ENCODE measurements around the gene TAAR9.

TAAR9 gene

DNA sequence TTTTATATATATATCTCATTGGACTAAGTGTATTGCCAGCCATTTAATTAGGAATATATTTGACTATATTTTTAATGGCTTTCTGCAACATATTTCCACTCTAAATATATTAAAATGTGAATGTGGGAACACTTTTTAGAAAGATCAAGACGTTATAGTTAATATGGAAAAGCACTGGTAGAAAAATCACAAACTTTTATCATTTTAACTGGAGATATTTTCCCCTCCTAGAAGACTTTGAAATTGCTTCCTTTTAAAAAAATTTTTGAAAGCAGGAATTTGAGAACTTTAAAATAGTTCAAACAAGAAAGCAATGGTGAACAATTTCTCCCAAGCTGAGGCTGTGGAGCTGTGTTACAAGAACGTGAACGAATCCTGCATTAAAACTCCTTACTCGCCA lies at the start of gene TAAR9:
Gene TAAR9 (plus strand): TSS at position 301 of the 400 bp plus-strand sequence. CDS start 13 bp downstream, at position 314.
- DNase-seq (ENCODE audit: low read depth), result no peak

GRCh38 chr6:132489376-132489775 lies 48.7 kb upstream of the TAAR9 start:
- no peak for DNase-seq (ENCODE audit: low read depth)

DNA sequence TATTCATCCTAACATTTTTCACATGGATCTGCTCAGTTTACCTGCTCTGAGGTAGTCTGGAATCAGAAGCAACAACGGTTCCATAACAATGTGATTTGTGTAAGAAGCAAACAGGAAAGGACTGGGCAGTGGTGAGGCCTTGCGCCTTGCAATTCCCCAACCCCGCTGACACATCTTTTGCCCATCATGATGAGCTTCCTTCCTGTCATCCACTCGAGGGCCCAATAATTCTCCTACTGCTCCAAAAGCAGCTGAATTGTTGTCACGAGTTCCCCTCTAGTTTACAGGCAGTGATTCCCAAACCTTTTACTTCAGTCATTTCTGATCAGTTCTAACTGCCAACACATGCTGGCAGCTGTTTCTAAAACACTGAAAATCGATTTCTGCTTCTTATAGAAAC lies 48.1 kb upstream of the TAAR9 start:
- peak; percentile 62 for DNase-seq (ENCODE audit: low read depth)

GRCh38 chr6:132490478-132491204 lies 47.4 kb upstream of the TAAR9 start:
- no peak for DNase-seq (ENCODE audit: low read depth)

DNA sequence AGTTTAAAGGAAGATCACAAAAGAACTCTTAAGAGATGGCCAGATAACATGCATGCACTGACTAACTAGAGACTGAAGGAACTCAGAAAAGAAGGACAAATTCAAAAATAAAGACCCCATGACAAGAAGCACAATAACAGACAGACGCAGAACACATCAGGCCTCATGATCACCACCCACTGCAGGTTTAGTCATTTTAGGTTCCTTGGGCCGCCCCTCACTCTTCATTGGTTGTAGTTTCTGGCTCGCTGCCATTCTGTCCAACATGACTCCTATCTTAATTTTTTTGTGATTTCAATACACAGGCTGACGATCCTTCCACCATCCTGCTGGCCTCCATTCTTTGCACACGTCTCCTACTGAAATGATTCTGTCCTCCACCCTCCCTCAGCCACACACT lies 46.8 kb upstream of the TAAR9 start:
- no peak for DNase-seq (ENCODE audit: low read depth)

GRCh38 chr6:132491881-132492280 lies 46.2 kb upstream of the TAAR9 start:
- no peak for DNase-seq (ENCODE audit: low read depth)

- DNase-seq (ENCODE audit: low read depth), result no peak
These were observed 43.1 kb upstream of the TAAR9 start for GRCh38 chr6:132494954-132495353.

GRCh38 chr6:132495604-132496079 lies 42.4 kb upstream of the TAAR9 start:
- no peak for DNase-seq (ENCODE audit: low read depth)

DNA sequence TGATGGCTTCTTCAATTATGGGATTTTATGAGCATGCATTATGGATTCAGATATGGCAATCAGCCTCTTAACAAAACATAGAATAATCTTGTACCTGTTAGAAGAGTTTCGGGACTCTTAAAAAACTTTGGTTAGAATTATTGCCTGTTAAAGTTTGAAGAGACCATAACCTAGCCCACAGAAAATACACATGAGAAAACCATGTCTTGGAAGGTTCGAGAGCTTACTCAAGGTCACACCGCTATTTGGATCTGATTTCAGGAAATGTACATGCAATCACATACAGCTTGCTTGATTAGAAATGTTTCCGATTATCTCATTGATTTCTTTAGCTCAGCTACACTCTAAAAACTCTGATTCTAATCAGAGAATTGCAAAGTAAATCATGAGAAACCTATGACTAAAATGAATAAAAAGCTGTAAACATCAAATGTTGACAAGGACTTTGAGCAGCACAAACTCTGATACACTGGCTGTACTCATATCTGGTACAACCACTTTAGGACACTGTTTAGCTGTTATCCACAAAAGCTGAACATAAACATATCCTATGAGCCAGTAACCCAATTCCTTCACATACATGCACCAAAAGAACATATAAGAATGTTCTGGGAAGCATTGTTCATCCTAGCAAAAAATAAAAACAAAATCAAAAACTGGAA lies 41.4 kb upstream of the TAAR9 start:
- no peak for DNase-seq (ENCODE audit: low read depth)

- DNase-seq (ENCODE audit: low read depth), result no peak
These were observed 39.4 kb upstream of the TAAR9 start for GRCh38 chr6:132498638-132499037.

- DNase-seq (ENCODE audit: low read depth), result no peak
These were observed 38.3 kb upstream of the TAAR9 start for GRCh38 chr6:132499757-132500156.

DNA sequence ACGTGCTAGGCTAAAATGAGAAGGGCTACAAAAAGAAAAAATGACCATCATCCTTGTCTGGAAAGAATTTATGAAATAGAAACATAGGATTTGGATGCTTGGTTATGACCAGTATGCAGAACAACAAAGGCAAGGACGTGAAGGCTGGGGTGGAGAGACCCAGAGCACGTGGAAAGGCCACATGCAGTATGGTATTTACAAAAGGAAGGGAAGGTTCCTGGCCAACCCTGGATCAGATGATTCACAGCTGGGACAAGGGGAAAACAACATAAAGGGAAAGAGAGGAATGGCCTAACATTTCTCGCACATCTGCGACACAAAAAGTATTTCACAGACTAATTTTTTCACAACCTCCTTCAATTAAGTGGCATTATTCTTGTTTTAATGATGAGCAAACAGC lies 33.3 kb upstream of the TAAR9 start:
- no peak for DNase-seq (ENCODE audit: low read depth)

- no peak for DNase-seq (ENCODE audit: low read depth)
These were observed 32.9 kb upstream of the TAAR9 start for GRCh38 chr6:132505158-132505557.

DNA sequence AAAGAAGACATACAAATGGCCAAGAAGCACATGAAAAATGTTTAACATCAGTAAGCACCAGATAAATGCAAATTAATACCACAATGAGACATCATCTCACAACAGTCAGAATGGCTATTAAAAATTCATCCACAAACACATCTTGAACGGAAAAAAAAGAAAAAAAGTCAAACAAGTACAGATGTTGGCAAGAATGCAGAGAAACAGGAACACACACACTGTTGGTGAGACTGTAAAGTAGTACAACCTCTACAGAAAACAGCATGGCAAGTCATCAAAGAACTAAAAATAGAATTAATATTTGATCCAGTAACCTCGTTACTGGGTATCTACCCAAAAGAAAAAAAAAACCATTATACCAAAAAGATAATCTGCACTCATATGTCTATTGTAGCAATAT lies 31.6 kb upstream of the TAAR9 start:
- DNase-seq (ENCODE audit: low read depth), result no peak

- DNase-seq (ENCODE audit: low read depth), result no peak
These were observed 30.9 kb upstream of the TAAR9 start for GRCh38 chr6:132506869-132507808.

- no peak for DNase-seq (ENCODE audit: low read depth)
These were observed 26.8 kb upstream of the TAAR9 start for GRCh38 chr6:132511210-132511830.

GRCh38 chr6:132511831-132512220 lies 26.3 kb upstream of the TAAR9 start:
- DNase-seq (ENCODE audit: low read depth), result no peak

GRCh38 chr6:132512342-132512637 lies 25.8 kb upstream of the TAAR9 start:
- DNase-seq (ENCODE audit: low read depth), result no peak

DNA sequence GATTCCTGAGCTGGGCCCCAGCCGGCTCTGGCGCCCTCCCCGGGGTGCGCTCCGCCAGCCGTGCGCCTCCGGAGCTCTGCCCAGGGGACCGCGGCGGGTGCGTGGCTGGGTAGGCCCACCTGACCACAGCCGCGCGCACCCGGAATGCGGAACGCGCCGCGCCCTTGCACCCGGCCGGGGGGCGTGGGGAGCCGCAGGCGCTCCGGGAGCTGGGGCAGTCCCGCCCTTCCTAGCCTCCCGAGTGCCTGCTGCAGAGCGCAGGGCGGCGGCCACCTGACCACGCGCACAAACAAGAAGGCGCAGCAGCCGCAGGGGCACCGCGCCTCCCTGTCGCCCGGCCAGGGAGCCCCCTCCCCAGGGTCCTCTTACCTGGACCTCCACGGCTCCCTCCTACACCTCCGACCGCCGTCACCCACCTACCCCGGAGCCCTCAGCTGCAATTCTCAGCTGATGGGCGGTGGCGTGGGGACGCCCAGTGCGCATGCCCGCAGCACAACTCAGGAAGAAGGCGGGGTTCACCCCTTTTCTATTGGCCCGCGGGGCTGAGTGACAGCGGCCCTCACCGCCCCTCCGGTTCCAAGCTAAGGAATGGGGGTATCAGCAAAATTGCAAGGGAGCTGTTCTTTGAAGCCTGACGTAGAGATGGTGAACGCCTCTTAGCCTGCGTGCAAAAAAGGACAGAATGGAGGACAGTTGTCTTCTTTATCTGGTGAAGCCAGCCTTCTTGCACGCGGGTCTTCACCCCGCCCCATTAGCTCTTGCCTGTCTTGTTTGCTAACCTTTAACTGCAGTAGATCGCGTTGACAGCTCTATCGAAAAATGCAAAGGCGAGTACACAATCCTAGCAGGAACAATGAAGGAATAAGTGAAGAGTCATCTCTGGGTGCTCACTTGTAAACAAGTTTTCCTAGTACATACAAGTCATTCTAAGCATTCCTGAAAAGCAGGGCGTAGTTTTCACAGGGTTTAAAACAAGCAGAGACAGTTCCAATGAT lies 25.1 kb upstream of the TAAR9 start, which contains the start of gene STX7:
Gene STX7 (minus strand): TSS at position 479 of the 995 bp plus-strand sequence. CDS start 9,586 bp downstream, outside the sequence.
- peak; percentile 66 for DNase-seq (ENCODE audit: low read depth)

- DNase-seq (ENCODE audit: low read depth), result no peak
These were observed 24.1 kb upstream of the TAAR9 start for GRCh38 chr6:132513831-132514545.
